PFSK-1 (cell line): ENCODE results near the gene SIDT2. TPM values are rescaled to one million over a fixed set of nuclear protein-coding genes. Genes with fewer than 3 reads are reported as not detected.

ENCODE experiments used
- FOXP2 ChIP-seq: optimal IDR thresholded peaks from 2 replicates; pipeline ENCODE3; 2011; ENCODE audit warnings: borderline replicate concordance, control low read depth, inconsistent platforms; ENCODE audit not compliant: insufficient read depth; ENCODE audit errors: extremely low read length, extremely low read depth
- POLR2AphosphoS5 ChIP-seq: IDR thresholded peaks from 2 replicates; pipeline ENCODE4 v1.6.1; 2012; ENCODE audit warnings: low read depth, mild to moderate bottlenecking, control low read depth, low read length, moderate library complexity
- REST ChIP-seq, 2 experiments: IDR thresholded peaks; 2 replicates each; pipeline versions ENCODE4 v1.6.1 to v1.8.0; 2011 to 2012; ENCODE audit warnings: low read depth in 2 of 2, low read length in 2 of 2, control low read depth in 1 of 2, inconsistent platforms in 1 of 2, mild to moderate bottlenecking in 1 of 2, moderate library complexity in 1 of 2; ENCODE audit not compliant: insufficient read depth in 1 of 2
- SIN3A ChIP-seq: IDR thresholded peaks from 2 replicates; pipeline ENCODE4 v1.6.1; 2012; ENCODE audit warnings: mild to moderate bottlenecking, low read length, moderate library complexity, borderline replicate concordance; ENCODE audit not compliant: insufficient read depth
- TAF1 ChIP-seq: IDR thresholded peaks from 2 replicates; pipeline ENCODE4 v1.6.1; 2012; ENCODE audit warnings: low read length, control low read depth, borderline replicate concordance; ENCODE audit not compliant: insufficient read depth
- polyA plus RNA-seq: library from polyadenylated mRNA; unstranded; fragments of >200 nt; gene quantifications from one replicate; pipeline ENCODE4 v1.2.1, GENCODE V29; 2012; ENCODE audit warnings: low read depth, missing spikeins; ENCODE audit not compliant: insufficient read length

The SIDT2 gene
- 12.9 TPM for polyA plus RNA-seq

GRCh38 chr11:117178210-117179034 lies at the start of gene SIDT2:
TSS of gene SIDT2 (plus strand) at chr11:117178743. CDS start at chr11:117179264, 521 bp downstream.
- TF ChIP-seq SIN3A = peak; percentile 39; the same call in 1 of the 2 replicates
- peak; percentile 99 for TF ChIP-seq FOXP2
- TF ChIP-seq TAF1 = no peak
- TF ChIP-seq POLR2AphosphoS5 = peak; percentile 75
- TF ChIP-seq REST (IDR thresholded peaks at IDR 0.05; ENCODE audit: insufficient read depth in 1 of 2, low read depth in 2 of 2, low read length in 2 of 2) = no peak

- TF ChIP-seq SIN3A (no peak), POLR2AphosphoS5 (no peak), TAF1 (no peak), REST (IDR thresholded peaks at IDR 0.05; ENCODE audit: insufficient read depth in 1 of 2, low read depth in 2 of 2, low read length in 2 of 2) (no peak), FOXP2 (no peak)
Observed at GRCh38 chr11:117130879-117131278, 47.7 kb upstream of the SIDT2 start.

- TF ChIP-seq POLR2AphosphoS5 (no peak), REST (IDR thresholded peaks at IDR 0.05; ENCODE audit: insufficient read depth in 1 of 2, low read depth in 2 of 2, low read length in 2 of 2) (no peak), TAF1 (no peak), FOXP2 (no peak)
Observed at GRCh38 chr11:117134431-117134830, 44.1 kb upstream of the SIDT2 start.

- TF ChIP-seq TAF1 (no peak), POLR2AphosphoS5 (no peak), FOXP2 (no peak), SIN3A (no peak)
Observed at GRCh38 chr11:117143390-117143789, 35.2 kb upstream of the SIDT2 start.

- TF ChIP-seq POLR2AphosphoS5 = peak; percentile 92
- TF ChIP-seq FOXP2 = peak; percentile 12
- peak; percentile 92 for TF ChIP-seq TAF1
- no peak; a peak in 1 of 4 replicates for TF ChIP-seq REST (IDR thresholded peaks at IDR 0.05; ENCODE audit: insufficient read depth in 1 of 2, low read depth in 2 of 2, low read length in 2 of 2)
- TF ChIP-seq SIN3A = peak; percentile 66; the same call in 1 of the 2 replicates
Observed at GRCh38 chr11:117143871-117144476, 34.6 kb upstream of the SIDT2 start, which contains the start of gene PAFAH1B2. TSS of gene PAFAH1B2 (plus strand) at chr11:117144287. CDS start at chr11:117152448, 8,161 bp downstream.
